ENCODE measurements around the gene SPSB2.
"Not testable (repeated sequence)": the region's sequence is repeated elsewhere in the genome, so short reads cannot be mapped to it uniquely, and the experiment has no call there.

- TF ChIP-seq CTCF (conservative IDR thresholded peaks at IDR 0.05; ENCODE audit: low read depth, low read length); EZH2 (IDR thresholded peaks at IDR 0.05; ENCODE audit: borderline replicate concordance, low read depth, low read length, poor library complexity, severe bottlenecking): not testable (repeated sequence)
These were observed 13.3 kb upstream of the SPSB2 start for GRCh38 chr12:6886206-6886999.
